ENCODE results near the gene BAZ2B. TPM values are rescaled to one million over a fixed set of nuclear protein-coding genes. Genes with fewer than 3 reads are reported as not detected.
"Not testable (repeated sequence)": the region's sequence is repeated elsewhere in the genome, so short reads cannot be mapped to it uniquely, and the experiment has no call there.

The BAZ2B gene
- total and polyA plus RNA-seq, 2 of the 13 experiments (the other 11 are each of a cell fraction or from before 2014, with no cell fraction given), result 14.0 to 15.1 TPM

GRCh38 chr2:159362094-159362493, 254.3 kb downstream of the BAZ2B start (continued):
- TF ChIP-seq HNF1A (IDR thresholded peaks at IDR 0.05; ENCODE audit: low read depth) (no peak), HNF1A (CRISPR knock-in tag; IDR thresholded peaks at IDR 0.05; ENCODE audit: borderline replicate concordance) (no peak), ZNF331 (CRISPR knock-in tag; IDR thresholded peaks at IDR 0.05) (no peak), TBL1XR1 (IDR thresholded peaks at IDR 0.05; ENCODE audit: borderline replicate concordance, low read length, partially characterized antibody) (no peak), TCF12 (IDR thresholded peaks at IDR 0.05) (no peak), TCF12 (CRISPR knock-in tag; IDR thresholded peaks at IDR 0.05) (no peak), GTF2F1 (IDR thresholded peaks at IDR 0.05; ENCODE audit: low read length) (no peak)

- H2AFZ ChIP-seq (ENCODE audit: low read length); H3K79me2 ChIP-seq (ENCODE audit: insufficient read depth, low read length); ATAC-seq; FAIRE-seq; H3K9ac ChIP-seq (ENCODE audit: insufficient read depth, low read depth, low read length); H3K4me2 ChIP-seq (ENCODE audit: low read depth, low read length); BruUV-seq (replicated peaks); H3K27me3 ChIP-seq (ENCODE audit: control insufficient read depth in 1 of 2, insufficient read depth in 2 of 2, low read length in 2 of 2); H3K9me3 ChIP-seq (ENCODE audit: low read length); DNase-seq (ENCODE audit: low spot score); CTCF ChIA-PET (ENCODE audit: low intra/inter-chr PET ratio, low total read pairs); H4K20me1 ChIP-seq (ENCODE audit: insufficient read depth, low read length); H3K36me3 ChIP-seq (replicated peaks in 1 of 2; ENCODE audit: control insufficient read depth in 1 of 2, insufficient read depth in 2 of 2, low read length in 2 of 2); H3K27ac ChIP-seq (ENCODE audit: extremely low read length, insufficient read depth, low read length); POLR2A ChIA-PET; H3K4me3 ChIP-seq (replicated peaks in 1 of 3; ENCODE audit: insufficient read depth in 1 of 3, low read depth in 2 of 3, low read length in 3 of 3); in situ Hi-C loops (cut with HindIII; ENCODE audit: extremely low pct_ligation_motif_present, low pct_unique_long_range_greater_than_20kb): not testable (repeated sequence)
- peaks cover 16% of the 10 kb centered on the region for H3K4me1 ChIP-seq (ENCODE audit: insufficient read depth, low read length)
- WGBS (ENCODE audit: low lambda C conversion rate), result 97% methylated on average over 3 of the region's 3 CpGs
- intact Hi-C loops (cut with micrococcal nuclease; ENCODE audit: unreplicated experiment), result loop anchor here (2.0 kb wide), 1 partner anchor 19 kb away; no protein-coding TSS in a partner anchor
These were observed 254.7 kb downstream of the BAZ2B start for GRCh38 chr2:159361603-159362002.
